ENCODE results near the gene ABCD3. TPM values are rescaled to one million over a fixed set of nuclear protein-coding genes. Genes with fewer than 3 reads are reported as not detected.

The ABCD3 gene
- total and polyA plus RNA-seq, 11 donors = 16.2 to 94.2 (median 62.1) TPM

- no peak for TF ChIP-seq CTCF (IDR thresholded peaks at IDR 0.05)
- no peak for TF ChIP-seq POLR2A (IDR thresholded peaks at IDR 0.05)
- DNase-seq (no peak), ATAC-seq (peak; percentile 29 to 45 (median 36))
- Histone ChIP-seq H3K36me3 (no peaks in the 10 kb centered on the region), H3K9me3 (no peaks in the 10 kb centered on the region), H3K27me3 (no peaks in the 10 kb centered on the region), H3K4me1 (peaks cover 0 to 13% (median 2%) of the 10 kb centered on the region in 12 donors), H3K4me3 (no peak overlapping the region), H3K27ac (peak overlapping the region in 3 of 12 donors; percentile 26 to 62 (median 41))
- 77 to 89% (median 84%) methylated on average over 7 of the region's 7 CpGs for WGBS, 4 donors
- intact Hi-C loops (cut with DNase I) = no loop called here
Observed at GRCh38 chr1:94551449-94551848, 133.3 kb downstream of the ABCD3 start.

GRCh38 chr1:94552071-94552586, 133.9 kb downstream of the ABCD3 start:
- no peak overlapping the region for H3K4me3 ChIP-seq
- WGBS, 4 donors = 55 to 69% (median 59%) methylated on average over 8 of the region's 8 CpGs
- H3K4me1 ChIP-seq = peaks cover 0 to 13% (median 2%) of the 10 kb centered on the region in 12 donors
- no peaks in the 10 kb centered on the region for H3K9me3 ChIP-seq
- intact Hi-C loops (cut with DNase I) = no loop called here
- no peak for TF ChIP-seq CTCF (IDR thresholded peaks at IDR 0.05)
- no peak for TF ChIP-seq POLR2A (IDR thresholded peaks at IDR 0.05)
- ATAC-seq = peak; percentile 92 to 98 (median 95)
- peak in 2 of 5 donors; percentile 49 to 53 for DNase-seq
- H3K27ac ChIP-seq = peak overlapping the region in 7 of 12 donors; percentile 4 to 62 (median 32)
- no peaks in the 10 kb centered on the region for H3K27me3 ChIP-seq
- no peaks in the 10 kb centered on the region for H3K36me3 ChIP-seq

GRCh38 chr1:94553323-94553730, 135.1 kb downstream of the ABCD3 start:
- DNase-seq = no peak
- ATAC-seq = no peak
- TF ChIP-seq CTCF (IDR thresholded peaks at IDR 0.05) = no peak
- no peak overlapping the region for H3K4me3 ChIP-seq
- WGBS, 4 donors = 35 to 60% (median 56%) methylated on average over 5 of the region's 5 CpGs
- H3K27ac ChIP-seq = no peak overlapping the region
- no peaks in the 10 kb centered on the region for H3K27me3 ChIP-seq
- H3K36me3 ChIP-seq = no peaks in the 10 kb centered on the region
- no peaks in the 10 kb centered on the region for H3K9me3 ChIP-seq
- intact Hi-C loops (cut with DNase I) = no loop called here
- peaks cover 0 to 13% (median 2%) of the 10 kb centered on the region in 12 donors for H3K4me1 ChIP-seq

- ATAC-seq (no peak), DNase-seq (no peak)
- TF ChIP-seq CTCF (IDR thresholded peaks at IDR 0.05) = no peak
- Histone ChIP-seq H3K4me1 (peaks cover 0 to 13% (median 2%) of the 10 kb centered on the region in 12 donors), H3K36me3 (no peaks in the 10 kb centered on the region), H3K9me3 (no peaks in the 10 kb centered on the region), H3K27ac (no peak overlapping the region), H3K27me3 (no peaks in the 10 kb centered on the region), H3K4me3 (no peak overlapping the region)
- intact Hi-C loops (cut with DNase I) = no loop called here
- 79 to 90% (median 84%) methylated on average over 4 of the region's 4 CpGs for WGBS, 4 donors
Observed at GRCh38 chr1:94553931-94554330, 135.7 kb downstream of the ABCD3 start.

Data from heart left ventricle (tissue), 16 donors.